Measurements from ENCODE around the gene ZNF695.
"Not testable (repeated sequence)": the region's sequence is repeated elsewhere in the genome, so short reads cannot be mapped to it uniquely, and the experiment has no call there.

ZNF695 gene

GRCh38 chr1:247007511-247008405 is at the start of gene ZNF695:
TSS of gene ZNF695 (minus strand) at chr1:247008057. CDS start at chr1:247007908, 149 bp downstream.
- Histone ChIP-seq H3K9ac (ENCODE audit: low read length) (peak within 1 kb of the TSS; percentile 47), H3K4me3 (ENCODE audit: low read length) (peak within 1 kb of the TSS; percentile 90), H3K4me1 (ENCODE audit: control insufficient read depth, insufficient read depth, low read length) (no peaks in the 10 kb centered on the region), H3K27me3 (replicated peaks; ENCODE audit: control insufficient read depth, insufficient read depth, low read length) (no peaks in the 10 kb centered on the region), H3K36me3 (ENCODE audit: control insufficient read depth, insufficient read depth, low read length, severe bottlenecking) (no peaks in the 10 kb centered on the region), H3K9me3 (ENCODE audit: control insufficient read depth, low read length) (peaks cover 16% of the 10 kb centered on the region)
- peak; percentile 98 for DNase-seq (ENCODE audit: low read depth)

- Histone ChIP-seq H3K27me3 (replicated peaks; ENCODE audit: control insufficient read depth, insufficient read depth, low read length) (no peaks in the 10 kb centered on the region), H3K4me1 (ENCODE audit: control insufficient read depth, insufficient read depth, low read length) (no peaks in the 10 kb centered on the region), H3K9ac (ENCODE audit: low read length) (no peak overlapping the region), H3K4me3 (ENCODE audit: low read length) (no peak overlapping the region), H3K9me3 (ENCODE audit: control insufficient read depth, low read length) (peaks cover 36% of the 10 kb centered on the region), H3K36me3 (ENCODE audit: control insufficient read depth, insufficient read depth, low read length, severe bottlenecking) (no peaks in the 10 kb centered on the region)
- DNase-seq (ENCODE audit: low read depth), result peak; percentile 9
Measured at GRCh38 chr1:247056071-247056470, 48.2 kb upstream of the ZNF695 start.

GRCh38 chr1:247054992-247055415 is 47.1 kb upstream of the ZNF695 start:
- peak; percentile 16 for DNase-seq (ENCODE audit: low read depth)
- H3K9ac ChIP-seq (ENCODE audit: low read length), result no peak overlapping the region
- H3K4me3 ChIP-seq (ENCODE audit: low read length), result no peak overlapping the region
- no peaks in the 10 kb centered on the region for H3K36me3 ChIP-seq (ENCODE audit: control insufficient read depth, insufficient read depth, low read length, severe bottlenecking)
- H3K9me3 ChIP-seq (ENCODE audit: control insufficient read depth, low read length), result peaks cover 45% of the 10 kb centered on the region
- no peaks in the 10 kb centered on the region for H3K27me3 ChIP-seq (replicated peaks; ENCODE audit: control insufficient read depth, insufficient read depth, low read length)
- H3K4me1 ChIP-seq (ENCODE audit: control insufficient read depth, insufficient read depth, low read length), result no peaks in the 10 kb centered on the region

- no peak overlapping the region for H3K4me3 ChIP-seq (ENCODE audit: low read length)
- DNase-seq (ENCODE audit: low read depth), result no peak
- H3K36me3 ChIP-seq (ENCODE audit: control insufficient read depth, insufficient read depth, low read length, severe bottlenecking), result peaks cover under 1% of the 10 kb centered on the region
- no peaks in the 10 kb centered on the region for H3K4me1 ChIP-seq (ENCODE audit: control insufficient read depth, insufficient read depth, low read length)
- peaks cover 82% of the 10 kb centered on the region for H3K9me3 ChIP-seq (ENCODE audit: control insufficient read depth, low read length)
- H3K9ac ChIP-seq (ENCODE audit: low read length), result no peak overlapping the region
- H3K27me3 ChIP-seq (replicated peaks; ENCODE audit: control insufficient read depth, insufficient read depth, low read length), result no peaks in the 10 kb centered on the region
Measured at GRCh38 chr1:247047702-247048101, 39.8 kb upstream of the ZNF695 start.

GRCh38 chr1:247047260-247047659 is 39.4 kb upstream of the ZNF695 start:
- Histone ChIP-seq H3K9me3 (ENCODE audit: control insufficient read depth, low read length) (peaks cover 82% of the 10 kb centered on the region), H3K27me3 (replicated peaks; ENCODE audit: control insufficient read depth, insufficient read depth, low read length) (no peaks in the 10 kb centered on the region), H3K4me3 (ENCODE audit: low read length) (no peak overlapping the region), H3K4me1 (ENCODE audit: control insufficient read depth, insufficient read depth, low read length) (no peaks in the 10 kb centered on the region), H3K36me3 (ENCODE audit: control insufficient read depth, insufficient read depth, low read length, severe bottlenecking) (peaks cover 3% of the 10 kb centered on the region), H3K9ac (ENCODE audit: low read length) (no peak overlapping the region)
- no peak for DNase-seq (ENCODE audit: low read depth)

- no peaks in the 10 kb centered on the region for H3K27me3 ChIP-seq (replicated peaks; ENCODE audit: control insufficient read depth, insufficient read depth, low read length)
- no peak for DNase-seq (ENCODE audit: low read depth)
- H3K36me3 ChIP-seq (ENCODE audit: control insufficient read depth, insufficient read depth, low read length, severe bottlenecking), result peaks cover 12% of the 10 kb centered on the region
- no peak overlapping the region for H3K4me3 ChIP-seq (ENCODE audit: low read length)
- peaks cover 88% of the 10 kb centered on the region for H3K9me3 ChIP-seq (ENCODE audit: control insufficient read depth, low read length)
- no peak overlapping the region for H3K9ac ChIP-seq (ENCODE audit: low read length)
- no peaks in the 10 kb centered on the region for H3K4me1 ChIP-seq (ENCODE audit: control insufficient read depth, insufficient read depth, low read length)
Measured at GRCh38 chr1:247043406-247043805, 35.5 kb upstream of the ZNF695 start.

- peaks cover 99% of the 10 kb centered on the region for H3K9me3 ChIP-seq (ENCODE audit: control insufficient read depth, low read length)
- peaks cover 62% of the 10 kb centered on the region for H3K36me3 ChIP-seq (ENCODE audit: control insufficient read depth, insufficient read depth, low read length, severe bottlenecking)
- no peak for DNase-seq (ENCODE audit: low read depth)
- H3K4me3 ChIP-seq (ENCODE audit: low read length), result peak overlapping the region; percentile 70
- no peaks in the 10 kb centered on the region for H3K27me3 ChIP-seq (replicated peaks; ENCODE audit: control insufficient read depth, insufficient read depth, low read length)
- H3K9ac ChIP-seq (ENCODE audit: low read length), result no peak overlapping the region
- no peaks in the 10 kb centered on the region for H3K4me1 ChIP-seq (ENCODE audit: control insufficient read depth, insufficient read depth, low read length)
Measured at GRCh38 chr1:247037511-247038320, 29.9 kb upstream of the ZNF695 start.

- H3K4me3 ChIP-seq (ENCODE audit: low read length); H3K4me1 ChIP-seq (ENCODE audit: control insufficient read depth, insufficient read depth, low read length); DNase-seq (ENCODE audit: low read depth); H3K9ac ChIP-seq (ENCODE audit: low read length); H3K27me3 ChIP-seq (replicated peaks; ENCODE audit: control insufficient read depth, insufficient read depth, low read length): not testable (repeated sequence)
- Histone ChIP-seq H3K36me3 (ENCODE audit: control insufficient read depth, insufficient read depth, low read length, severe bottlenecking) (peaks cover 39% of the 10 kb centered on the region), H3K9me3 (ENCODE audit: control insufficient read depth, low read length) (peaks cover 77% of the 10 kb centered on the region)
Measured at GRCh38 chr1:247032306-247032705, 24.4 kb upstream of the ZNF695 start.

- H3K4me1 ChIP-seq (ENCODE audit: control insufficient read depth, insufficient read depth, low read length); H3K27me3 ChIP-seq (replicated peaks; ENCODE audit: control insufficient read depth, insufficient read depth, low read length); H3K4me3 ChIP-seq (ENCODE audit: low read length); H3K36me3 ChIP-seq (ENCODE audit: control insufficient read depth, insufficient read depth, low read length, severe bottlenecking); DNase-seq (ENCODE audit: low read depth); H3K9ac ChIP-seq (ENCODE audit: low read length): not testable (repeated sequence)
- H3K9me3 ChIP-seq (ENCODE audit: control insufficient read depth, low read length), result peaks cover 27% of the 10 kb centered on the region
Measured at GRCh38 chr1:247024658-247025057, 16.8 kb upstream of the ZNF695 start.

GRCh38 chr1:247013391-247013790 is 5.5 kb upstream of the ZNF695 start:
- DNase-seq (ENCODE audit: low read depth), result no peak
- Histone ChIP-seq H3K4me1 (ENCODE audit: control insufficient read depth, insufficient read depth, low read length) (no peaks in the 10 kb centered on the region), H3K4me3 (ENCODE audit: low read length) (no peak overlapping the region), H3K9ac (ENCODE audit: low read length) (no peak overlapping the region), H3K36me3 (ENCODE audit: control insufficient read depth, insufficient read depth, low read length, severe bottlenecking) (no peaks in the 10 kb centered on the region), H3K9me3 (ENCODE audit: control insufficient read depth, low read length) (peaks cover 9% of the 10 kb centered on the region), H3K27me3 (replicated peaks; ENCODE audit: control insufficient read depth, insufficient read depth, low read length) (no peaks in the 10 kb centered on the region)

- Histone ChIP-seq H3K9me3 (ENCODE audit: control insufficient read depth, low read length) (peaks cover 16% of the 10 kb centered on the region), H3K36me3 (ENCODE audit: control insufficient read depth, insufficient read depth, low read length, severe bottlenecking) (no peaks in the 10 kb centered on the region), H3K4me1 (ENCODE audit: control insufficient read depth, insufficient read depth, low read length) (no peaks in the 10 kb centered on the region), H3K4me3 (ENCODE audit: low read length) (peak overlapping the region; percentile 90), H3K9ac (ENCODE audit: low read length) (no peak overlapping the region), H3K27me3 (replicated peaks; ENCODE audit: control insufficient read depth, insufficient read depth, low read length) (no peaks in the 10 kb centered on the region)
- DNase-seq (ENCODE audit: low read depth), result no peak
Measured at GRCh38 chr1:247008406-247008799, 546 bp upstream of the ZNF695 start.

All from adipocyte (in vitro differentiated cells).